HG03469 (cell line): Measurements from ENCODE around the gene TARDBP.
"Not testable (repeated sequence)": the region's sequence is repeated elsewhere in the genome, so short reads cannot be mapped to it uniquely, and the experiment has no call there.

Experiments used
- ATAC-seq: cut with Tn5 transposase; IDR thresholded peaks from one replicate; pipeline ENCODE4 v1.9.1; 2021; ENCODE audit warnings: mild to moderate bottlenecking, moderate library complexity, moderate number of reproducible peaks; ENCODE audit not compliant: unreplicated experiment

Gene TARDBP

GRCh38 chr1:11059155-11059967 is 46.9 kb downstream of the TARDBP start:
- no peak for ATAC-seq

- peak; percentile 75 for ATAC-seq
Measured at GRCh38 chr1:11059968-11060830, 47.7 kb downstream of the TARDBP start, which contains the start of gene SRM. SRM (minus strand) TSS chr1:11060018; CDS start chr1:11059943, 75 bp downstream.

- ATAC-seq: no peak
Measured at GRCh38 chr1:11061652-11062365, 49.4 kb downstream of the TARDBP start.

DNA sequence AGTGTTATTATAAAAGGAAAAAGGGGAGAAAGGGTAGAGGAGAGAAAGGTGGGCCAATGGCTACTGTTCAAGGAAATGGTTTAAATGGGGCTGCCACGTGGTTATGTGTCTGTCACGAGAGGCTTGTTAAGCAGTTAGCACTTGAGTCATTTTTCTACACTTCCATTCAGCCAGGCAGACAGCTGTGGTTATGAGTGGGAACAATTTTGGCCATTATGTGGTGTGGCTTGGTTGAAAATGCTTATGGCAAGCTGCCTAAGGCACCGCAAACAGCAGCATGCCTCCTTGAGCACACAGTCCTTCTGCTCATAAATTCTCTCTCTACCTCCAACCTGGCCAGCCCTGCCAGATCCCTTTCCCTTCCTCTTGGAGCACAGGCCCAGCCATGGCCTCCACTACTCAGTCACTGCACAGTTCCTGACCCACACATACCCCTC is 50.5 kb downstream of the TARDBP start:
- ATAC-seq: no peak

- ATAC-seq: not testable (repeated sequence)
Measured at GRCh38 chr1:11063937-11064537, 51.6 kb downstream of the TARDBP start.

DNA sequence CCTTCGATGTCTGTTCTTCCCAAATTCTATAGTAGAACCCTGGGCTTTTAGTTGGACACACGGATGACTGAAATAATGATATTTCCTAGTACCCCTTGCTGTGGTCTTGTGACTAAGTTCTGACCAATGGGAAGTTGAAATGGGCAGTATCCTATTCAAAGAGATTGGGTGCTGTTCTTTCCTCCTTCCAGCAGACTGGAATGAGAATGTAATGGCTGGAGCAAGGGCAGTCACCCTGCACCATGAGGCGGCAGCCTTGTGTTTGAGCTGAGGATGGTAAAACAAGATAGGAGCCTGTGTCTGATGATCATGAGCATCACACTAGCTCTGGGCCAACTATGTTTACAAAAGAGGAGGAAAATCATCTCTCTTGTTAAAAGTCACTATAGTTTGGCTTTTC is 52.5 kb downstream of the TARDBP start:
- ATAC-seq: no peak

DNA sequence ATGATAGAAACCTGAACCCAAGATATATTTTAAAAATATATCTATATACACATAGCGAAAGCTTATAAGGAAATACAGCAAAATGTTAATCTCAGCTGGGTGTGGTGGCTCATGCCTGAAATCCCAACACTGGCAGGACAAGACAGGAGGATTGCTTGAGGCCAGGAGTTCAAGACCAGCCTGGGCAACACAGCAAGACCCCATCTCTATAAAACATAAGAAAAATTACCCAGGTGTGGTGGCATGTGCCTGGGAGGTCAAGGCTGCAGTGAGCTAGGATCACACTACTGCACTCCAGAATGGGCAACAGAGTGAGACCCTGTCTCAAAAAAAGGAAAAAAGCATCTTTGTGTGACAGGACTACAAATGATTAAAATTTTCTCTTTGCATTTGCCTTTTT is 53.3 kb downstream of the TARDBP start:
- ATAC-seq: no peak

DNA sequence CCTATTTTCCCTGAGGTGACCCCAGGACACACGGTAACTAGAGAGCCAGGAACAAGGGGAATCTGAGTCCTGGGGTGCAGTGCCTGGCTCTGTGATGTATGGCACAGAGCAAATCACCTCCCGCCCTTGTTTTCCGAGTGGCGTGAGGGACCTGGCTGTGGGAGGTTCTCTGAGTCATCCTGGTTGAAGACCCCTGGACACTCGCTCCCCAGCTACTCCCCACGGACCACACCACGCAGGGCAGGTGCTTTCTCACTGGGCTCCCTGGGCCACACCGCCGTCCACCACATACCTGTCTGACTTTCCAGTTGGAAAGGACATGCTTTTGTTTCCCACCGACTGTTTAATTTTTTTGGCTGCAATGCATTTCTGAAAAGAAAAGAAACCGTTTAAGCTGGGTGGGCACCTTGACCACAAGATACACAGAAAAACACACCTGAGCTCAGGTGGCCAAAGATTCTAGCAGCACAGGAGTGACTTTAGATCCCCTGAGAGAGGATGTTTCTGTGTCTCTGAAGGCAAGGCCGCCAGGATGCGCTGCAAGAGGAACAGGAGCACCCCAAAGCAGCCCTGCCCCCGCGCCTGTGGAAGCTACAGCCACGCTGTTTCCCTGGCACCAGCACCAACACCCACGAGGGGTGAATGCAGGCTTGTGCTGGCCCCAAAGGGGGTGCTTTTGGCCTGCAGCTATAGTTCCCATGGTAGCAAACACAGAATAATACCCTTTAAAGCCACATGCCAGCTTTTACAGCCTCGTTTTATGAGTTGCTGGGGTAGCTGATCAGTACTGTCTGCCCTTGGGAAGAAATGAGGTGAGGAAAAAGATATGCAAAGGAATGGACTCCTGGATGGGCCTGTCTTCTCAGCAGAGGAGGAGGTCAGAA is 55.5 kb downstream of the TARDBP start:
- no peak for ATAC-seq

- no peak for ATAC-seq
Measured at GRCh38 chr1:11068600-11069473, 56.4 kb downstream of the TARDBP start.

DNA sequence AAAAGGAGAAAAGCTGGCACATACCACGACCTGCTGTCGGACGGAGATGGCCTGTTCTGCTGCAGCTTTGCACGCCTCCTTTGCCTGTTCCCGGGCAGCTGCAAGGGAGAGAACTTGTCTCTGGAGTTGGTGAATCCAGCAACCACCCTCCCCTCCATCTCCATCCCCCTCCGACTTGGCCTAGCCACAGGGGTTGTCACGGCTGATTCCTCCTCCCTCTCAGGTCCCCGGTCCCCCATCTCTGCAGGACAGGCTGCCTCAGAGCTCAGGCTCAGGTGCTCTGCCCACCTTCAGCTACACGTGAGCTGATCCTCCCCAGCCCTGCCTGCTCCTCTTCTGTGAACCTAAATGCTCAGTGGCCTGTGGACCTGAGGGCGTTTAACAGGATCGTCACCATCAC is 58.4 kb downstream of the TARDBP start:
- no peak for ATAC-seq

GRCh38 chr1:11071463-11072215 is 59.2 kb downstream of the TARDBP start:
- no peak for ATAC-seq

DNA sequence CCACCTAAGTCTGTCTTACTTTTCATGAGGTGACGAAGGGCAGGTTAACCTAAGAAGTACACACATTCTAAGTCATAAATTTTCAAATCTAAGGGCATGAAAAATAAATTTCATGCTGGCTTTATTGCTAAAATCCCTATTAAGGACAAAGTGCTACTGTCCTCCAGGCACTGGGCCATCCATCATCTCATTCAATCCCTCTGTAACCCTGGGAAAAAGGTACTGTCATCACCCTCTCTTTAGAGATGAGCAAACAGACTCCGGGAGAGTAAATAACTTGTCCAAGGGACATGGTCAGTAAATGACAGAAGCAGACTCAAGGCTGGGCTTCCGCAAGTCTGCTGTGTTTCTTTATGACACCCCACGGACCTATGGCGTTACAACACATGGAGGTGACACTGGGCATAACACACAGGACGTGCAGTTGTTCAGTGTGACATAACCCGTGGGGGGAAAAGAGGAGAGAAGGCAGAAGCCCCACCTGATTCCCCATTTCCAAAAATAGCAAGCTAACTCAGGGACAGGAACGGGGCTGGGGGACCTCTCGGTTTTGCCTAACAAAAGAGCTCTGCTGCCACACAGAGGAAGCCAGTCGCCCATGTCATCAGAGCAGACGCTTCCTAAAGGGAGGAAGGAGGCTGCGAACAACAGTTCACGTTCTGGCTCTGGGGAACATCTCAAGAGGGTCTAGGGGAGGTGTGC is 59.9 kb downstream of the TARDBP start:
- ATAC-seq: no peak

- ATAC-seq: not testable (repeated sequence)
Measured at GRCh38 chr1:11073398-11073797, 60.9 kb downstream of the TARDBP start.
